HEK293T (cell line): ENCODE measurements around the gene RPL35A.
A peak's percentile ranks its signal among the peaks of the same experiment; 100 is the strongest.
"Not testable (repeated sequence)": the region's sequence is repeated elsewhere in the genome, so short reads cannot be mapped to it uniquely, and the experiment has no call there.

ENCODE experiments used
- CTCF ChIA-PET: fragments of 350-600 bp; formaldehyde crosslinking; extraction: SDS; loops from one replicate; lab custom pipeline; 2021; ENCODE audit warnings: antibody characterized with exemption, inconsistent platforms; lab: Yijun Ruan, JAX
- POLR2A ChIA-PET: fragments of 350-600 bp; formaldehyde crosslinking; extraction: SDS; loops from one replicate; lab custom pipeline; 2020; ENCODE audit warnings: antibody characterized with exemption, inconsistent platforms; lab: Yijun Ruan, JAX
- DNase-seq: peaks from one replicate; pipeline ENCODE4 v3.0.0; 2012; ENCODE audit warnings: mixed read lengths; ENCODE audit errors: extremely low spot score
- ARNT ChIP-seq: fragments of 450-650 bp; IDR thresholded peaks from 2 replicates; pipeline ENCODE4 v1.6.1; 2017; ENCODE audit warnings: mild to moderate bottlenecking
- BHLHE40 ChIP-seq: fragments of 450-650 bp; IDR thresholded peaks from 2 replicates; pipeline ENCODE4 v1.6.1; 2016; ENCODE audit warnings: mild to moderate bottlenecking, moderate library complexity, borderline replicate concordance
- CTBP1 ChIP-seq: fragments of 450-650 bp; IDR thresholded peaks from 2 replicates; pipeline ENCODE4 v1.6.1; 2016; ENCODE audit warnings: borderline replicate concordance
- ELF4 ChIP-seq: fragments of 450-650 bp; IDR thresholded peaks from 2 replicates; pipeline ENCODE4 v1.6.1; 2017; ENCODE audit warnings: antibody characterized with exemption
- FOXA1 ChIP-seq: fragments of 450-650 bp; IDR thresholded peaks from 2 replicates; pipeline ENCODE4 v1.6.1; 2016; ENCODE audit warnings: mild to moderate bottlenecking
- FOXK2 ChIP-seq: fragments of 450-650 bp; IDR thresholded peaks from 2 replicates; pipeline ENCODE4 v1.6.1; 2016; ENCODE audit warnings: mild to moderate bottlenecking
- FOXM1 ChIP-seq: fragments of 450-650 bp; IDR thresholded peaks from 2 replicates; pipeline ENCODE4 v1.6.1; 2017; ENCODE audit warnings: mild to moderate bottlenecking, borderline replicate concordance
- HDGF ChIP-seq: fragments of 450-650 bp; IDR thresholded peaks from 2 replicates; pipeline ENCODE4 v1.6.1; 2017; ENCODE audit warnings: antibody characterized with exemption, borderline replicate concordance
- L3MBTL2 ChIP-seq: fragments of 450-650 bp; conservative IDR thresholded peaks from 2 replicates; pipeline ENCODE4 v1.6.1; 2016; ENCODE audit warnings: mild to moderate bottlenecking
- LEF1 ChIP-seq: fragments of 450-650 bp; IDR thresholded peaks from 2 replicates; pipeline ENCODE4 v1.6.1; 2017; ENCODE audit warnings: mild to moderate bottlenecking, borderline replicate concordance
- NFRKB ChIP-seq: fragments of 450-650 bp; IDR thresholded peaks from 2 replicates; pipeline ENCODE4 v1.6.1; 2016; ENCODE audit warnings: mild to moderate bottlenecking, moderate library complexity
- PKNOX1 ChIP-seq: fragments of 450-650 bp; IDR thresholded peaks from 2 replicates; pipeline ENCODE4 v1.6.1; 2016
- SP1 ChIP-seq: fragments of 450-650 bp; IDR thresholded peaks from 2 replicates; pipeline ENCODE4 v1.6.1; 2017
- SUZ12 ChIP-seq: fragments of 450-650 bp; IDR thresholded peaks from 2 replicates; pipeline ENCODE4 v1.6.1; 2016; ENCODE audit warnings: mild to moderate bottlenecking
- TARDBP ChIP-seq: fragments of 450-650 bp; IDR thresholded peaks from 2 replicates; pipeline ENCODE4 v1.6.1; 2016
- ZNF384 ChIP-seq: fragments of 450-650 bp; IDR thresholded peaks from 2 replicates; pipeline ENCODE4 v1.6.1; 2016

The RPL35A gene

GRCh38 chr3:197908957-197909701, 40.9 kb upstream of the RPL35A start:
- POLR2A ChIA-PET = no interaction called here

GRCh38 chr3:197912741-197913476, 37.1 kb upstream of the RPL35A start:
- no peak for DNase-seq
- CTCF ChIA-PET = no interaction called here
- TF ChIP-seq LEF1 = no peak
- no peak for TF ChIP-seq BHLHE40
- no peak for TF ChIP-seq CTBP1
- no peak for TF ChIP-seq HDGF
- TF ChIP-seq NFRKB = no peak
- TF ChIP-seq SP1 = no peak
- TF ChIP-seq ARNT = no peak
- no peak for TF ChIP-seq L3MBTL2
- TF ChIP-seq ZNF384 = no peak
- POLR2A ChIA-PET = no interaction called here

More at GRCh38 chr3:197908957-197909701, 40.9 kb upstream of the RPL35A start:
- DNase-seq = no peak
- CTCF ChIA-PET = no interaction called here
- no peak for TF ChIP-seq NFRKB
- no peak for TF ChIP-seq SP1
- TF ChIP-seq L3MBTL2 = no peak
- TF ChIP-seq HDGF = no peak
- no peak for TF ChIP-seq FOXM1
- TF ChIP-seq CTBP1 = no peak
- TF ChIP-seq BHLHE40 = no peak
- no peak for TF ChIP-seq TARDBP

GRCh38 chr3:197913641-197914380, 36.2 kb upstream of the RPL35A start:
- DNase-seq = no peak
- ChIA-PET POLR2A (no interaction called here), CTCF (no interaction called here)
- TF ChIP-seq HDGF = no peak
- TF ChIP-seq FOXA1 = no peak
- TF ChIP-seq FOXM1 = no peak

- POLR2A ChIA-PET, DNase-seq, CTCF ChIA-PET: not testable (repeated sequence)
These were observed 28.3 kb upstream of the RPL35A start for GRCh38 chr3:197921429-197922275.

GRCh38 chr3:197926418-197926817, 23.6 kb upstream of the RPL35A start:
- DNase-seq = peak; percentile 44
- TF ChIP-seq ZNF384 (no peak), LEF1 (no peak), NFRKB (no peak), FOXM1 (no peak), ARNT (no peak), BHLHE40 (no peak), PKNOX1 (no peak), SP1 (no peak), CTBP1 (no peak), HDGF (no peak), SUZ12 (no peak), ELF4 (no peak), L3MBTL2 (no peak), TARDBP (no peak), FOXA1 (no peak)
- POLR2A ChIA-PET = no interaction called here
- CTCF ChIA-PET = no interaction called here

- DNase-seq, CTCF ChIA-PET, POLR2A ChIA-PET: not testable (repeated sequence)
These were observed 22.4 kb upstream of the RPL35A start for GRCh38 chr3:197927578-197927977.

- TF ChIP-seq SUZ12 (no peak), LEF1 (no peak), FOXM1 (no peak), ZNF384 (no peak), L3MBTL2 (no peak), ARNT (no peak), FOXK2 (no peak), SP1 (no peak)
- ChIA-PET POLR2A (no interaction called here), CTCF (interaction anchor here (0.6 kb wide), 1 partner anchor 153 kb away, joined by 3 read pairs; no protein-coding TSS in a partner anchor)
- no peak for DNase-seq
These were observed 13.1 kb upstream of the RPL35A start for GRCh38 chr3:197936819-197937384.
